ENCODE measurements around the gene EPB41L4A.

- no peak for TF ChIP-seq CTCF (conservative IDR thresholded peaks at IDR 0.05 in 1 of 2, IDR thresholded peaks at IDR 0.05 in 1 of 2; ENCODE audit: low read depth in 1 of 2, low read length in 2 of 2)
- TF ChIP-seq EZH2 (IDR thresholded peaks at IDR 0.05; ENCODE audit: low read length, missing control alignments): no peak
Observed at GRCh38 chr5:112264151-112264550, 154.9 kb downstream of the EPB41L4A start.

All from fibroblast of lung (primary cell).